Thyroid gland (tissue), 4 donors: ENCODE results near the gene KCMF1. TPM values are rescaled to one million over a fixed set of nuclear protein-coding genes. Genes with fewer than 3 reads are reported as not detected.

Experiments
- DNase-seq, 2 donors: peaks; one replicate each; pipeline ENCODE4 v3.0.0-alpha.2; 2019
- H3K27ac ChIP-seq, 3 donors: fragments of 200-600 bp; sonication (generic); 1 replicate in 2 of 3; 2 replicates in 1 of 3; pipeline ENCODE4 v1.5.1; 2016 to 2019; ENCODE audit warnings: mild to moderate bottlenecking in 1 of 3, moderate library complexity in 1 of 3
- H3K27me3 ChIP-seq: fragments of 200-600 bp; sonication (generic); one replicate; pipeline ENCODE4 v1.5.1; 2019
- H3K36me3 ChIP-seq, 2 donors: fragments of 200-600 bp; sonication (generic); one replicate each; pipeline ENCODE4 v1.5.1; 2016 to 2019
- H3K4me1 ChIP-seq, 2 donors: fragments of 200-600 bp; sonication (generic); one replicate each; pipeline ENCODE4 v1.5.1; 2017 to 2019
- H3K4me3 ChIP-seq, 3 donors: fragments of 200-600 bp; sonication (generic); replicated peaks in 1 of 3; 1 replicate in 2 of 3; 2 replicates in 1 of 3; pipeline ENCODE4 v1.5.1; 2016; ENCODE audit warnings: mild to moderate bottlenecking in 1 of 3
- H3K9me3 ChIP-seq: fragments of 200-600 bp; sonication (generic); one replicate; pipeline ENCODE4 v1.5.1; 2017
- CTCF ChIP-seq, 6 experiments: fragments of 200-600 bp in 3 of 6; fragments of 450-650 bp in 3 of 6; sonication (generic) in 3 of 6; IDR thresholded peaks; one replicate each; pipeline ENCODE4 v1.5.1; 2016 to 2019; ENCODE audit warnings: antibody characterized with exemption in 6 of 6, mild to moderate bottlenecking in 2 of 6, inconsistent platforms in 1 of 6, moderate library complexity in 1 of 6
- POLR2A ChIP-seq, 2 donors: fragments of 450-650 bp; IDR thresholded peaks; one replicate each; pipeline ENCODE4 v1.6.1; 2017; ENCODE audit warnings: antibody characterized with exemption in 2 of 2, mild to moderate bottlenecking in 2 of 2, moderate library complexity in 1 of 2
- WGBS, 2 donors: methylation state at CpG; one replicate each; pipeline ENCODE4 v1.1.5; 2017; 5-methylcytosine and 5-hydroxymethylcytosine counted together
- intact Hi-C: fragments of 100-400 bp; cut with DNase I; formaldehyde crosslinking; loops from one replicate; pipeline ENCODE4 v1.15.1; 2023
- total RNA-seq, 4 donors: library from RNA; depleted of rRNA; stranded (reverse); fragments of >200 nt; gene quantifications; one replicate each; pipeline ENCODE4 v1.2.3, GENCODE V29; 2016

KCMF1 gene
- total RNA-seq, 4 donors from 2014 or later = 39.6 to 44.5 (median 41.3) TPM

- TF ChIP-seq POLR2A (IDR thresholded peaks at IDR 0.05) = no peak
- no peak for TF ChIP-seq CTCF (IDR thresholded peaks at IDR 0.05)
- intact Hi-C loops = no loop called here
- no peak overlapping the region for H3K4me3 ChIP-seq
- H3K36me3 ChIP-seq = peaks cover 29 to 41% of the 10 kb centered on the region in 2 donors
- DNase-seq = no peak
- no peak overlapping the region for H3K27ac ChIP-seq
- no peaks in the 10 kb centered on the region for H3K9me3 ChIP-seq
- 93 to 96% methylated on average over 3 of the region's 3 CpGs for WGBS, 2 donors
- H3K4me1 ChIP-seq = no peaks in the 10 kb centered on the region
- H3K27me3 ChIP-seq = no peaks in the 10 kb centered on the region
Observed at GRCh38 chr2:85048534-85048933, 77.6 kb downstream of the KCMF1 start.

- Histone ChIP-seq H3K36me3 (peaks cover 29 to 39% of the 10 kb centered on the region in 2 donors), H3K27ac (no peak overlapping the region), H3K4me3 (no peak overlapping the region), H3K9me3 (no peaks in the 10 kb centered on the region), H3K4me1 (no peaks in the 10 kb centered on the region), H3K27me3 (no peaks in the 10 kb centered on the region)
- no peak for TF ChIP-seq POLR2A (IDR thresholded peaks at IDR 0.05)
- no peak for TF ChIP-seq CTCF (IDR thresholded peaks at IDR 0.05)
- no peak for DNase-seq
- WGBS, 2 donors = 88 to 93% methylated on average over 10 of the region's 10 CpGs
- intact Hi-C loops = no loop called here
Observed at GRCh38 chr2:85049236-85049635, 78.3 kb downstream of the KCMF1 start.

DNA sequence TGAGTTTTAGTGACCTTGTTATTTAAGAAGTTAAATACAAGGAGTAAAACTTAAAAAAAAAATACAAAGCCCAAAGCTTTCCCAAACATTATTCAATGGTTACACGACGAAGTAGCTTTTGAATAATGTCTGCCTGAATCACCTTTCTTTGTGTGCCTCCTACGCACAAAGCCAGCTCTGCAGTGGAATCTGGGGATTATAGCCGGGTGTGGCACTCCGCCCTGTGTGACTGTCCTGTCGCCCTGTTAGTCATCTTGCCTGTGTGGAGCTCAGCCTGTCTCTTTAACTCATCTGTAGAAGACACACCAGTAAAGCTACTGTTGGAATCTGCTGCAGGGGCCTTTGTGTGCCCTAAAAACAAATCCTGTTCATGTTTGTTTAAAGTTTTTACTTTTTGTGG is 82.8 kb downstream of the KCMF1 start:
- peaks cover 20 to 24% of the 10 kb centered on the region in 2 donors for H3K36me3 ChIP-seq
- TF ChIP-seq POLR2A (IDR thresholded peaks at IDR 0.05) = no peak
- TF ChIP-seq CTCF (IDR thresholded peaks at IDR 0.05) = no peak

DNA sequence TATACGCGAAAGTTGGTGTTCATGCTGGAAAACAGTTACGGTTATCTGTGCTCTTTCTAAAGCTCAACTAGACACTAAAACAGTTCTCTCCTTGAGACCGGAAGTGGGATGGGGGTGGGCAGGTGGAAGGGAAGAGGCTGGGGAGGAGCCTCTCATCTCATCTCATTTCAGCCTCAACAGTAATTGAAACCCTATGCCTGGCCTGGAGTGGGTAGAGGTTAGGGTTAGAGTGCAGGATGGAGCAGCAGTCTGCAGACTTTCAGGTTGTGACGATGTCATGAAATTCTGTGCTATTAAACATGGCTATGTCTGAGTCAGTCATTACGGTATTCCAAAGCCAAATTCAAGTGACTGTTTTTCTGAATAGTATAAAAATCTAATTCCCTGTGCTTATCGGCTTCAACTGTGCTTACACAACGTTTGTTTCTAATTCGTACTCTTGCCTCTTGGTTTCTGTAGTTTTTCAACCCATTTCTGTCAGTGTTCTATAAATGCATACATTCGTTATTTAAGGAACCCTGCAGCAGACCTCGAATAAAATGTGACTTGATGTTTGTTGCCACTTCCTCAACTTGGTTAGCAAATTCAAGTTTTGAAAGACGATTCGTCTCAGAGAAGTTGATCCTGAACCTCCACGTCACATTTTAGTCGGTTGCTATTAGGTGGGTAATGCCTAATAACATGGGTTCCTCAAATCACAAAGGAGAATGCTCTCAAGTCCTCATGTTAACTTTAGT is 86.4 kb downstream of the KCMF1 start:
- H3K27ac ChIP-seq = no peak overlapping the region
- H3K27me3 ChIP-seq = no peaks in the 10 kb centered on the region
- H3K36me3 ChIP-seq = peaks cover 5 to 6% of the 10 kb centered on the region in 2 donors
- no peaks in the 10 kb centered on the region for H3K9me3 ChIP-seq
- WGBS, 2 donors = 85 to 86% methylated on average over 15 of the region's 15 CpGs
- no peak for DNase-seq
- intact Hi-C loops = no loop called here
- TF ChIP-seq POLR2A (IDR thresholded peaks at IDR 0.05) (no peak), CTCF (IDR thresholded peaks at IDR 0.05) (no peak)
- H3K4me1 ChIP-seq = no peaks in the 10 kb centered on the region
- H3K4me3 ChIP-seq = no peak overlapping the region

More for the DNA sequence above, 82.8 kb downstream of the KCMF1 start:
- intact Hi-C loops = no loop called here
- Histone ChIP-seq H3K4me1 (no peaks in the 10 kb centered on the region), H3K27me3 (no peaks in the 10 kb centered on the region), H3K9me3 (no peaks in the 10 kb centered on the region), H3K27ac (no peak overlapping the region), H3K4me3 (no peak overlapping the region)
- 78 to 84% methylated on average over 6 of the region's 6 CpGs for WGBS, 2 donors
- no peak for DNase-seq

DNA sequence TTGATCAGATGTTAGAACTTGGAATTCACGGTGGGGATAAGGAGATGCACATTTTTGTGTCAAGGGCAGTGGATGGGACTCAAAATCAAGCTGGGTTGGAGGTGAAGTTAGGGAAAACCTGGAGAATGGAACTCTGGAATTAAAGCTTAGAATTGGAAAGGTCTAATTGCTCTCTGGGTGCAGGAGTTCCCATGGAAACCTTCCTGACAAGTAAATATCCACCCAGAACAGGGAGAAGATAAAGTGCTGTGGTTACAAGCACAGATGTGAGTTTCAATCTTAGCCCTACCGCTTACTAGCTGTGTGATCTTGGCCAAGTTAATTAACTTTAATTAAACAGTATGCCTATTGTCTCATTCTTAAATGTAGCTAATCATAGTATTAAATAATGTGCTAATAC is 90.9 kb downstream of the KCMF1 start:
- intact Hi-C loops = no loop called here
- no peaks in the 10 kb centered on the region for H3K36me3 ChIP-seq
- 58 to 83% methylated on average over 2 of the region's 2 CpGs for WGBS, 2 donors

More for the DNA sequence above, 90.9 kb downstream of the KCMF1 start:
- DNase-seq = no peak
- TF ChIP-seq CTCF (IDR thresholded peaks at IDR 0.05) = no peak
- no peak for TF ChIP-seq POLR2A (IDR thresholded peaks at IDR 0.05)
- H3K4me3 ChIP-seq = no peak overlapping the region
- H3K9me3 ChIP-seq = no peaks in the 10 kb centered on the region
- H3K27ac ChIP-seq = no peak overlapping the region
- H3K4me1 ChIP-seq = peaks cover 0 to under 1% of the 10 kb centered on the region in 2 donors
- no peaks in the 10 kb centered on the region for H3K27me3 ChIP-seq
